Measurements from ENCODE around the gene C5AR1.

Gene C5AR1

GRCh38 chr19:47371261-47371660 lies 61.6 kb downstream of the C5AR1 start:
- DNase-seq: no peak
